Esophagus squamous epithelium (tissue), 4 donors: ENCODE measurements around the gene MYO18B.

ENCODE experiments used
- POLR2A ChIP-seq, 4 donors: fragments of 450-650 bp; IDR thresholded peaks; one replicate each; pipeline ENCODE4 v1.6.1; 2017; ENCODE audit warnings: antibody characterized with exemption in 4 of 4, mild to moderate bottlenecking in 4 of 4, moderate library complexity in 3 of 4
- TF ChIP-seq, protein P1 (sequence below), 6 experiments: fragments of 450-650 bp in 4 of 6; fragments of 200-600 bp in 2 of 6; sonication (generic) in 2 of 6; IDR thresholded peaks; one replicate each; pipeline ENCODE4 v1.5.1; 2016 to 2019; ENCODE audit warnings: antibody characterized with exemption in 6 of 6, mild to moderate bottlenecking in 4 of 6, moderate library complexity in 4 of 6

DNA sequence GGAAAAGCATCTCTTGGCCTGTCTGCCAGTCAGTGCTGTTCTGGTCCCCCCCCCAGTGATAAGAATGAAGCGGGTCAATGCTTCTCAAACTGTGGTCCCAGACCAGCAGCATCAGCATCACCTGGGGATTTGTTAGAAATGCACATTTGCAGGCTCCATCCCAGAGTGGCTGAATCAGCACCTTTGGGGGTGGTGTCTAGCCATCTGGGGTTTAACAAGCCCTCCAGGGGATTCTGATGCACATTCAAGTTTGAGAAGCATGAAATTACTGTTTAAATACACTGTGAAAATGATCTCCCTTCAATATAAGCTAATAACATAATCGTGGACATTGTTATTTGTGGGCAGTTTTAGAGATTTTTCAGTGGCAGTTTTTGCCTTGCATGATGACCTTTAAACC lies 133.5 kb downstream of the MYO18B start:
- TF ChIP-seq, protein P1, sequence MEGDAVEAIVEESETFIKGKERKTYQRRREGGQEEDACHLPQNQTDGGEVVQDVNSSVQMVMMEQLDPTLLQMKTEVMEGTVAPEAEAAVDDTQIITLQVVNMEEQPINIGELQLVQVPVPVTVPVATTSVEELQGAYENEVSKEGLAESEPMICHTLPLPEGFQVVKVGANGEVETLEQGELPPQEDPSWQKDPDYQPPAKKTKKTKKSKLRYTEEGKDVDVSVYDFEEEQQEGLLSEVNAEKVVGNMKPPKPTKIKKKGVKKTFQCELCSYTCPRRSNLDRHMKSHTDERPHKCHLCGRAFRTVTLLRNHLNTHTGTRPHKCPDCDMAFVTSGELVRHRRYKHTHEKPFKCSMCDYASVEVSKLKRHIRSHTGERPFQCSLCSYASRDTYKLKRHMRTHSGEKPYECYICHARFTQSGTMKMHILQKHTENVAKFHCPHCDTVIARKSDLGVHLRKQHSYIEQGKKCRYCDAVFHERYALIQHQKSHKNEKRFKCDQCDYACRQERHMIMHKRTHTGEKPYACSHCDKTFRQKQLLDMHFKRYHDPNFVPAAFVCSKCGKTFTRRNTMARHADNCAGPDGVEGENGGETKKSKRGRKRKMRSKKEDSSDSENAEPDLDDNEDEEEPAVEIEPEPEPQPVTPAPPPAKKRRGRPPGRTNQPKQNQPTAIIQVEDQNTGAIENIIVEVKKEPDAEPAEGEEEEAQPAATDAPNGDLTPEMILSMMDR (IDR thresholded peaks at IDR 0.05): no peak
- TF ChIP-seq POLR2A (IDR thresholded peaks at IDR 0.05): no peak
